ENCODE data around the gene DCHS1.

- TF ChIP-seq ARNTL (CRISPR knock-in tag; IDR thresholded peaks at IDR 0.05; ENCODE audit: borderline replicate concordance, low read depth) (no peak), OSR1 (CRISPR knock-in tag; IDR thresholded peaks at IDR 0.05) (no peak), ZFP30 (CRISPR knock-in tag; IDR thresholded peaks at IDR 0.05) (no peak), PATZ1 (CRISPR knock-in tag; IDR thresholded peaks at IDR 0.05; ENCODE audit: borderline replicate concordance) (no peak), ZNF8 (CRISPR knock-in tag; IDR thresholded peaks at IDR 0.05) (no peak), CSRNP3 (CRISPR knock-in tag; IDR thresholded peaks at IDR 0.05) (no peak), SNAI2 (CRISPR knock-in tag; IDR thresholded peaks at IDR 0.05) (no peak)
Measured at GRCh38 chr11:6674219-6674597, 18.6 kb upstream of the DCHS1 start.

Measured in SK-N-SH treated with all-trans-retinoic acid at 6 μM for 48 hours (cell line).